Neural progenitor cell (in vitro differentiated cells): ENCODE measurements around the gene RRP1. TPM values are rescaled to one million over a fixed set of nuclear protein-coding genes. Genes with fewer than 3 reads are reported as not detected.

Experiments used
- DNase-seq: peaks from one replicate; pipeline ENCODE4 v3.0.0-alpha.2; 2016; ENCODE audit warnings: low spot score
- H2AFZ ChIP-seq: fragments of 200-600 bp; sonication (generic); replicated peaks from 2 replicates; pipeline ENCODE4 v1.6.1; 2016; ENCODE audit warnings: antibody characterized with exemption
- H3F3A ChIP-seq: fragments of 200-600 bp; sonication (generic); 2 replicates; pipeline ENCODE4 v1.6.1; 2016; ENCODE audit warnings: antibody characterized with exemption, low read depth
- H3K27ac ChIP-seq: fragments of 200-600 bp; sonication (generic); 2 replicates; pipeline ENCODE4 v1.5.1; 2016; ENCODE audit warnings: mild to moderate bottlenecking
- H3K27me3 ChIP-seq: fragments of 200-600 bp; sonication (generic); 2 replicates; pipeline ENCODE4 v1.6.1; 2016; ENCODE audit warnings: mild to moderate bottlenecking, moderate library complexity
- H3K36me3 ChIP-seq: fragments of 200-600 bp; sonication (generic); 2 replicates; pipeline ENCODE4 v1.5.1; 2016
- H3K4me1 ChIP-seq: fragments of 200-600 bp; sonication (generic); 2 replicates; pipeline ENCODE4 v1.6.1; 2016; ENCODE audit warnings: mixed run types
- H3K4me2 ChIP-seq: fragments of 200-600 bp; sonication (generic); 2 replicates; pipeline ENCODE4 v1.6.1; 2016
- H3K4me3 ChIP-seq: fragments of 200-600 bp; sonication (generic); 2 replicates; pipeline ENCODE4 v1.5.1; 2016
- H3K79me2 ChIP-seq: fragments of 200-600 bp; sonication (generic); 2 replicates; pipeline ENCODE4 v1.6.1; 2016; ENCODE audit warnings: low read depth
- H3K9ac ChIP-seq: fragments of 200-600 bp; sonication (generic); 2 replicates; pipeline ENCODE4 v1.6.1; 2016
- H3K9me3 ChIP-seq: fragments of 200-600 bp; sonication (generic); 2 replicates; pipeline ENCODE4 v1.5.1; 2016; ENCODE audit warnings: low read depth
- H4K20me1 ChIP-seq: fragments of 200-600 bp; sonication (generic); 2 replicates; pipeline ENCODE4 v1.6.1; 2016; ENCODE audit warnings: low read depth
- H3K27ac Mint-ChIP-seq: 3 replicates; pipeline ENCODE4 v1.8.0; 2021; ENCODE audit warnings: mixed read lengths
- H3K27me3 Mint-ChIP-seq: 2 replicates; pipeline ENCODE4 v1.8.0; 2022; ENCODE audit warnings: low read depth, mild to moderate bottlenecking, inconsistent platforms, moderate library complexity, mixed read lengths; ENCODE audit not compliant: insufficient read depth
- H3K36me3 Mint-ChIP-seq: 3 replicates; pipeline ENCODE4 v1.8.0; 2021; ENCODE audit warnings: mixed read lengths
- H3K4me1 Mint-ChIP-seq: 3 replicates; pipeline ENCODE4 v1.8.0; 2021; ENCODE audit warnings: mixed read lengths
- H3K4me3 Mint-ChIP-seq: 3 replicates; pipeline ENCODE4 v1.8.0; 2021; ENCODE audit warnings: mild to moderate bottlenecking, moderate library complexity, mixed read lengths
- H3K9me3 Mint-ChIP-seq: 3 replicates; pipeline ENCODE4 v1.8.0; 2020; ENCODE audit warnings: mixed read lengths
- CTCF ChIP-seq: fragments of 200-600 bp; sonication (generic); IDR thresholded peaks from 2 replicates; pipeline ENCODE4 v1.5.1; 2017; ENCODE audit warnings: antibody characterized with exemption, mild to moderate bottlenecking
- EZH2 ChIP-seq: fragments of 200-600 bp; sonication (generic); IDR thresholded peaks from 2 replicates; pipeline ENCODE4 v1.6.1; 2017; ENCODE audit warnings: antibody characterized with exemption, mild to moderate bottlenecking, moderate library complexity
- EZH2phosphoT487 ChIP-seq: fragments of 200-600 bp; sonication (generic); IDR thresholded peaks from 2 replicates; pipeline ENCODE4 v1.6.1; 2017; ENCODE audit warnings: antibody characterized with exemption
- total RNA-seq: library from RNA; depleted of rRNA; stranded (reverse); fragments of >200 nt; gene quantifications from 2 replicates; pipeline ENCODE4 v1.2.3, GENCODE V29; 2015; ENCODE audit warnings: low replicate concordance

Gene RRP1
- total RNA-seq, 1 donor from 2014 or later = 18.4 TPM

- Histone ChIP-seq H3K79me2 (no peaks in the 10 kb centered on the region), H3K36me3 (no peaks in the 10 kb centered on the region), H3K27ac (no peak overlapping the region), H3K4me2 (no peak overlapping the region), H3K9me3 (no peaks in the 10 kb centered on the region), H3K4me1 (no peaks in the 10 kb centered on the region), H4K20me1 (no peaks in the 10 kb centered on the region), H3K9ac (no peak overlapping the region), H3K27me3 (no peaks in the 10 kb centered on the region), H2AFZ (no peak overlapping the region), H3K4me3 (no peak overlapping the region), H3F3A (peaks cover 5% of the 10 kb centered on the region)
- DNase-seq = no peak
- Mint-ChIP-seq H3K4me3 (no peak overlapping the region), H3K27ac (no peak overlapping the region), H3K9me3 (no peaks in the 10 kb centered on the region), H3K36me3 (peaks cover 15% of the 10 kb centered on the region), H3K27me3 (peaks cover 2% of the 10 kb centered on the region), H3K4me1 (no peaks in the 10 kb centered on the region)
- no peak for TF ChIP-seq EZH2phosphoT487
- TF ChIP-seq CTCF = no peak
- TF ChIP-seq EZH2 = no peak
Observed at GRCh38 chr21:43753439-43753799, 36.0 kb upstream of the RRP1 start.

GRCh38 chr21:43754948-43755781, 34.2 kb upstream of the RRP1 start:
- Histone ChIP-seq H4K20me1 (no peaks in the 10 kb centered on the region), H3K27ac (no peak overlapping the region), H3K27me3 (no peaks in the 10 kb centered on the region), H3K9me3 (no peaks in the 10 kb centered on the region), H3K4me2 (no peak overlapping the region), H3K79me2 (no peaks in the 10 kb centered on the region), H2AFZ (no peak overlapping the region), H3K36me3 (no peaks in the 10 kb centered on the region), H3K4me1 (no peaks in the 10 kb centered on the region), H3K9ac (no peak overlapping the region), H3K4me3 (no peak overlapping the region), H3F3A (peaks cover 5% of the 10 kb centered on the region)
- no peaks in the 10 kb centered on the region for H3K9me3 Mint-ChIP-seq
- peaks cover 17% of the 10 kb centered on the region for H3K36me3 Mint-ChIP-seq
- no peak for DNase-seq
- TF ChIP-seq EZH2 (no peak), CTCF (no peak), EZH2phosphoT487 (no peak)
- no peaks in the 10 kb centered on the region for H3K27me3 Mint-ChIP-seq
- no peak overlapping the region for H3K27ac Mint-ChIP-seq
- H3K4me3 Mint-ChIP-seq = no peak overlapping the region
- no peaks in the 10 kb centered on the region for H3K4me1 Mint-ChIP-seq

GRCh38 chr21:43755820-43756594, 33.4 kb upstream of the RRP1 start:
- no peak for DNase-seq
- H3K4me2 ChIP-seq = no peak overlapping the region
- H3K27ac Mint-ChIP-seq = no peak overlapping the region
- no peak overlapping the region for H3K4me3 ChIP-seq
- H3K36me3 Mint-ChIP-seq = peaks cover 12% of the 10 kb centered on the region
- H3K79me2 ChIP-seq = no peaks in the 10 kb centered on the region
- no peaks in the 10 kb centered on the region for H3K27me3 Mint-ChIP-seq
- TF ChIP-seq EZH2 (no peak), EZH2phosphoT487 (no peak), CTCF (no peak)
- H3K4me3 Mint-ChIP-seq = no peak overlapping the region
- no peaks in the 10 kb centered on the region for H3K27me3 ChIP-seq
- no peaks in the 10 kb centered on the region for H3K9me3 ChIP-seq
- no peaks in the 10 kb centered on the region for H4K20me1 ChIP-seq
- no peaks in the 10 kb centered on the region for H3K36me3 ChIP-seq
- no peak overlapping the region for H3K9ac ChIP-seq
- peaks cover 5% of the 10 kb centered on the region for H3F3A ChIP-seq
- H3K4me1 ChIP-seq = no peaks in the 10 kb centered on the region
- H3K27ac ChIP-seq = no peak overlapping the region
- H3K4me1 Mint-ChIP-seq = no peaks in the 10 kb centered on the region
- no peak overlapping the region for H2AFZ ChIP-seq
- H3K9me3 Mint-ChIP-seq = no peaks in the 10 kb centered on the region
